Activated CD4-positive, CD25-positive, alpha-beta regulatory T cell treated with anti-CD3 and anti-CD28 coated beads, Interleukin-2, amount 50 U/mL, for 24 hours (primary cell): ENCODE results near the gene CFL1.
A peak's percentile ranks its signal among the peaks of the same experiment; 100 is the strongest.

ENCODE experiments used
- ATAC-seq, 2 donors: fragments of 150-1000 bp; cut with Tn5 transposase; one replicate each; pipeline ENCODE4 v1.10.0; 2021; ENCODE audit warnings: mild to moderate bottlenecking in 1 of 2, moderate library complexity in 1 of 2

Gene CFL1

DNA sequence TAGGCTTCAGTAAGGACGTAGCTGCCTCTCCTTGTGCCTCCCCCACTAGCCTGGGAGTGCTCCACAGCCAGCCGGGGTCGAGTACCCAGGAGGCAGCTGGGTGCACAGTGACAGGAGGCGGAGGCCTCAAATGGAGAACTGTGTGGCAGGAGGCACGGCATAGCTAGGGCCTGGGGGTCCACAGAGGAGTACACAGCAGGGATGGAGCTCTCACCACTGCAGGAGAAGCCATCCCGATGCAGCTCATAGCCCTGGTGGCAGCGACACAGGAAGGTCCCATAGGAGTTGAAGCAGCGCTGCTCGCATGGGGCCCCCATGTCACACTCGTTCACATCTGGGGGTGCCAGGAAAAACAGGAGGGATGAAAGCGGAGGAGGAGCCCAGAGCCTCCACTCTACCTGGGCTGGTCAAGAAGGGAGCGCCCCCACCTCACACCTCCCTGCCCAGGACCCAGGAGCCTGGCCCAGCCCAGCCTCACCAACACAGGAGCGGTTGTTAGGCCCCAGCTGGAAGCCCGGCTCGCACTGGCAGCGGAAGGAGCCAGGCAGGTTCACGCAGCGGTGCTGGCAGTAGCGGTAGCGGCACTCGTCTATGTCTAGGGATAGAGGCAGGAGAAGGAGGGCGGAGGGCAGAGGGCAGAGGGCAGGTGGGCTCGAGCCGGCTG is 11.8 kb upstream of the CFL1 start:
- ATAC-seq: no peak

DNA sequence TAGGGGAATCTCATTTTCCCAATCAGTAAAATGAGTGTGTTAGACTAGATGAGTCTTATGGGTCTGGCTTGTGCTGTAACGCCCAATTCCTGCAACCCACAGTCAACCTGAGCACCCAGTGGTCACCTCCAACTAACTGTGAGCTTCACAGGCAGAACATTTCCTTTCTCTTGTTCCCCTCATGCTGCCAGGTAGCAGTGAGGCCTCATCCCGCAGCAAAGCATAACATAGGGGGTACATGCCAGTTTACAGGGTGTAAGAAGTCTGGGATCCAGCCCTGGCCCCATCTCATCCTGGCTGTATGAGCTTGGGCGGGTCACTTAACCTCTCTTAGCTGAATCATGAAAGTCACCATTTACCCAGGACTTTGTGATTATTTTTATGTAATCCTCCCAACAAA is 10.9 kb upstream of the CFL1 start:
- ATAC-seq: no peak

DNA sequence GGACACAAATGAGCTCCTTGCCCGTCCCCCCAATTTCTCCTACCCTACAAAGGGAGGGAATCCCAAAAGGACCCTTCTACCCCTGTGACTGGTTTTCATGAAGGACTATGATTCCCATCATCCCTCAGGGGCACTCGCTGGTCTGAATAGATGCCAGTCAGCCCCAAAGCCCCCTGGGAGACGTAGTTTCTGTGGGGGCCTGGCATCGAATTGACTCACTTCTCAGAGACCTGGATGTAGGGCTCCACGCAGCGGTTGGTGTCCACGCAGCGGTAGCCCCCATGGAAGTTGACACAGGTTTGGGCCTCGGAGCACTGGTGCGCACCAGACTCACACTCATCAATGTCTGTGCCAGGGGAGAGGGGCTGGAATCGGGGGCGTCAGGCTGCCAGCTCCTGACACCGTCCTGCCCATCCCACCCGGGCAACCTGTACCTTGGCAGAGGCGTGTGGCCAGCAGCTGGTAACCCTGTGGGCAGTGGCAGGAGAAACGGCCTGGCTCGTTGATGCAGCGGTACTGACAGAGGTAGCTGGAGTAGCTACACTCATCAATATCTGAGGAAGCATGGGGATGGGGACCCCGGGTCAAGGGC is 10.2 kb upstream of the CFL1 start:
- ATAC-seq: peak; percentile 24 to 32

DNA sequence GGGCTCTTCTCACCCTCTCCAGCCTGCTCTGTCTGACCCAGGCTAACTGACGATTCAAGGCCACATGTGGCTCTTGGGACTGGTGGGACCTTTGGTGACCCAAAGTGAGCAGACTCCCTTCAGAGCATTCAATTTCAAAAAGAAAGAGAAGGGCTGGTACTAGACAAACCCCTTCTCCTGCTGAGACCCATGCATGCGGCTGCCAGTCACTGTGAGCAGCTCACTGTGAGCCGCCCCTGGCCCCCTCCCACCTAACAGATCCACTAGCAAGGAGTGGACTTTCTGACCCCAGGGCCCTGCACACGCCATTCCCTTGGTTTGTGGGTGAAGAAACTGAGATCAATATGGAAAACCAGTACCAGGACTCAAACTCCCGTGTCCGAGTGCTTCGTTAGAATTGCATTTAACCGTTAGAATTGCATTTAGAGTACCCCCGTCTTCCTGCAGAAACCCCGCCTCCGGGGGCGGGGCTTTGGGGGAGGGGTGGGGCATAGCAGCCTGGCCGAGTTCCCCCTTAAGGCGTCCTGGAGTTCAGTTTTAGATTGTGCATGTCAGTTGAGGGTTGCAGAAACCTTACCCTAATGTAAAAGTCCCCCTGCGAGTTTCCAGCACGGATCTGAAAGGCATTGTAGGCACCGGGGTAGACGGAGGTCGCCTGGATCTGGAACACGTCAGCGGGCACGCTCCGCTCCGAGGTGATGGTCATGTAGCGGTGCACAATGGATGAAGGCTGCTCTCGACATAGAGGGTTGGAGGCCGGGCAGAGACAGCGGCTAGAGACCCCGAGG is 9.5 kb upstream of the CFL1 start:
- no peak for ATAC-seq

DNA sequence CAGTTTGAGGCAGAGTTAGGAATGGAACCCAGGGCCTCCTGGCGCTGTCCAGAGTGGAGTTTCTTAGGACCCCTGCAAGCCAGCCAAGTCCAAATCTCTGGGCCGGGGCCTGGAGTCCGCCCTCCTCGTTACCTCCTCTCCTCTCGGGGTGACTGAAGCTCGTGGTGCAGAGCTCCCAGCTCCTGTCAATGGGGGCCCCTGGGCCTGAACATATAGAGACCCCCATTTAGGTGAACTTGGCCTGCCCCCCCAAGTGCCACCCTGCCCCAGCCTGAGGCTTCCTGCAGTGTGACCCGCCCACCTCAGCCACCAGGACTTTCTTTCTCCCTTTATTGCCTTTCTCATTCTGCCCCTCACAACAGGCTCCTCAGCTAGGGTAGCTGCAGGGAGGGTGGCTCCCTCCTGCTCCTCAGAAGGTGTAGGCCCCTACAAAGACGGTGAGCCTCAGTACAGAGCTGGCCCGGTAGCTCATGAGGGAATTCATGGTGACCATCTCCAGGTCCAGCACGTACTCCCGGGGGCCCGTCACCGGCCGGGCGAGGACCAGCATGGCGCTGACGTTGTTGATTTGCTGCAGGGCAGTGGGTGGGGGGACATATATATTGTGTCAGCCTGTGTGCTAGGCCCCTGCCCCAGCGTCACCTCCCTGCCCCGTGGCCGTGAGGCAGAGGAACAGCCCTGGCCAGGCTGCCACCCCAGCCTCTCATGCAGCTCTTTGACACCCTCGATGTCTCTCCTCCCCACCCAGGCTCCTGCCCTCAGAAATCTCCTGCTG is 8.7 kb upstream of the CFL1 start:
- ATAC-seq: no peak

DNA sequence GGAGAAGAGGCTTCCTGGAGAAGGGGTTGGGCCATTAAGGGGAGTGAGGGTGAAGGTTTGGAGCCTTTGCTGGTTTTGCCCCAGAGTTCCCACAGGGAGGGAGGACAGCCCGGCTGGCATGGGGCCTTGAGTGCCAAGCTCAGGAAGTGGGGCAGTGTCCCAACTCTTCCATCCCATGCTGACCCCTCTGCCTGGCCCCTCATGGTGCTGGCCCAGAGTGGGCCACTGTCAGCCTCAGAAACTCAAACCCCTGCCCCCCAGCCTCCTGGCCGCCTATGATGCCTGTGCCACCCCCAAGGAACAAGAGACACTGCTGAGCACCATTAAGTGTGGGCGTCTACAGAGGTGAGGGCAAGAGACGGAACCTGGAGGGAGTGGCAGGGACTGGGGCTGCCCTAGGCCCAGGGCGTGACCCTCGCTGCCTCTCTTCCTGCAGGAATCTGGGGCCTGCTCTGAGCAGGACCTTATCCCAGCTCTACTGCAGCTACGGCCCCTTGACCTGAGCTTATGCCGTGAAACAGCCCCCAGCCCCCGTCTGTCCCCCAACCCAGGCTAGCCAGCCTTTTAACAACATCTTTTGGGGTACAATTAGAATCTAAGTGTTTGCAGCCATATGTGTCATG is 7.7 kb upstream of the CFL1 start:
- ATAC-seq: no peak

DNA sequence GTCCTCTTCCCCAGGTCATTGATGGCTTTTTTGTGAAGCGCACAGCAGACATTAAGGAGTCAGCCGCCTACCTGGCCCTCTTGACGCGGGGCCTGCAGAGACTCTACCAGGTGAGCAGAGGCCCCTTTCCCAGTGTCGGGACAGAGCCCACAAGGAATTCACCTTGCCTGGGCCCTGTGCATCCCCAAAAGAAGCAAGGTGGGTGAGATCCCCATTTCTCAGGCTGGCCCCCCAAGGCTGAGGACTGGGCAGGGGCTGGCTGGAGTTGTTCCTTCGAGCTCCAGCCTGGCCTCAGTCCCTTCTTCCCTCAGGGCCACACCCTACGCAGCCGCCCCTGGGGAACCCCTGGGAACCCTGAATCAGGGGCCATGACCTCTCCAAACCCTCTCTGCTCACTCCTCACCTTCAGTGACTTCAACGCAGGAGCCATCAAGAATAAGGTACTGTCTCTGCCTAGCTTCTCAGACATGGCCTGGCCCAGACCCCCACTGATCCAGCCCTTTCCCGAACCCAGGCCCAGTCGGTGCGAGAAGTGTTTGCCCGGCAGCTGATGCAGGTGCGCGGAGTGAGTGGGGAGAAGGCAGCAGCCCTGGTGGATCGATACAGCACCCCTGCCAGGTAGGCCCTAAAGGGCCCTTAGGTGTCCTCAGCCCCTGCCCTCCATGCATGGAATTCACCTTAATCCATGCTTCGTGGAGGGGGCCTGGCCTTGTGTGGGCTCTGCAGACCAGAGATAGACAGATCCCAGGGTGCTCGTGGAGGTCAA is 6.9 kb upstream of the CFL1 start:
- ATAC-seq: no peak

DNA sequence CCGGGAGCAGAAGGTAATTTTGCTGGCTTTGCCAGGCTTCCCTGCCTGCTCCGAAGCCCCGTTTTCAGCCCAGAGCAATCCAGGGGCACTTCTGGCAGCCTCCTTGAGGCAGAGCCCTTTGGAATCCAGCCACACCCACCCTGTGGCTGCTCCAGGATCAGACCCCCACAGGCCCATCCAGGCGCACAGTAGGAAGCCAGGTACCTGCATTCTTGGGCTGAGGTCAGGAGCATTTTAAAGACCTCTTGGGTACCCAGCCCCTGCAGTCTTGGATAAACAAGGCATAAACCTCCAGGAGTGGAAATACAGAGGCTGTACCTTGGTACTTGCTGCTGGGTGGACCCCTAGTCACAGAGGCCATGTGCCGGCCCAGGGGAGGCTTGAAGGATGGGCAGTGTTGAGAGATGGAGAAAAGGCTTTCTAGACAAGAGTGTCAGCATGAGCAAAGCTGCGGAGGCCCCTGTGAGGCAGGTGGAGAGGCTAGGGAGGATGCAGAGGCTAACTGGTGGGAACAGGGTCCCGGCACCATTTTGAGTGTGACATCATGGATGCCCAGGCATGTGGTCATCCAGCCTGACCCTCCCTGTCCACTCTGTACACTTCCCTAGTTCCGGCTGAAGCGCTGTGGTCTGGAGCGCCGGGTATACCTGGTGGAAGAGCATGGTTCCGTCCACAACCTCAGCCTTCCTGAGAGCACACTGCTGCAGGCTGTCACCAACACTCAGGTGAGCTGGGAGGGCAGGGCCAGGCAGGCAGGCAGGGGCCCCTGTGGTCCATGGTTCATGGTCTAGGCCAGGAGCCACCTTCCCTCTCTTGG is 6.1 kb upstream of the CFL1 start:
- no peak for ATAC-seq

DNA sequence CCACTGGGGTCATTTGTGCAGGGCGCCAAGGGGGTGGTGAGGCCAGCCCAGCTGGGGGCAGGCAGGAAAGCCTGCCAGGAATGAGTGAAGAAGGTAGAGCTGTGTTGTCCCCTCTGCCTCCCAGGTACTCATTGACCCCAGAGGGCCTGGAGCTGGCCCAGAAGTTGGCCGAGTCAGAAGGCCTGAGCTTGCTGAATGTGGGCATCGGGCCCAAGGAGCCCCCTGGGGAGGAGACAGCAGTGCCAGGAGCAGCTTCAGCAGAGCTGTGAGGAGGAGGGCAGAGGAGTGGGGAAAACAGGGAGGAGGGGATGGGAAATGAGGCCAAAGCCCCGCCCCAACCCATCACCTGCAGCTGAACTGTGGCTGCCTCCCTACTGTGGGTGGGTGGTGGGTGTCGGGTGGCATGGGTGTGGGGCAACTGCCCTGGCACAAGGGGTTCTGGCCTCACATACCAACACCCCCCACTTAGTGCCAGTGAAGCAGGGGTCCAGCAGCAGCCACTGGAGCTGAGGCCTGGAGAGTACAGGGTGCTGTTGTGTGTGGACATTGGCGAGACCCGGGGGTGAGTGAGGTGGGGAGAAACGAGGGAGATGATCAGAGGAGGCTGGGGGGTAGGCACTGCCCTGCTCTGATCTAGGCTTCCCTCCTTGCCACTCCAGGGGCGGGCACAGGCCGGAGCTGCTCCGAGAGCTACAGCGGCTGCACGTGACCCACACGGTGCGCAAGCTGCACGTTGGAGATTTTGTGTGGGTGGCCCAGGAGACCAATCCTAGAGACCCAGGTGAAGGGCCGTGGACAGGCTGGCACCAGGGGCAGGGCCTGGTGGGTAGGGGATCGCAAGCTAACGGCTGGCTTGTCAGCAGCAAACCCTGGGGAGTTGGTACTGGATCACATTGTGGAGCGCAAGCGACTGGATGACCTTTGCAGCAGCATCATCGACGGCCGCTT is 5.2 kb upstream of the CFL1 start:
- no peak for ATAC-seq

DNA sequence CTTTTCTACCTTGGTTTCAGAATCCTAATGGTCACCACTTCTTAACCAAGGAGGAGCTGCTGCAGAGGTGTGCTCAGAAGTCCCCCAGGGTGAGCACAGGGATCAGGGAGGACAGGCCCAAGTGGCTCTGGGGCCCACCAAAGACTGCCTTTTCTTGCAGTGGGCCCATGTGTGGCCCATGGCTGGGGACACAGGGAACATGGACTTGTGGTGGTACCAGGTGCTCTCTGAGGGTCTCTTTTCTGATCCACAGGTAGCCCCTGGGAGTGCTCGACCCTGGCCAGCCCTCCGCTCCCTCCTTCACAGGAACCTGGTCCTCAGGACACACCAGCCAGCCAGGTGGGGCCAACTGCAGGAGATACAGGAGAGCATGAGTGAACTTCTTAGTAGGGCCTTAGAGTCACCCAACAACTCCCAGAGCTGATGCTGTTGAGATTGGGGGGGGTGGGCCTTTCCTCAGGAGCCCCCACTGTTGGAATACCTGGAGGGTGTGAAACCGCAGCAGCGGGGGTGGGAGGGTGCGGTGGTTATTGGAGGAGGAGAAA is 4.3 kb upstream of the CFL1 start:
- ATAC-seq: no peak

DNA sequence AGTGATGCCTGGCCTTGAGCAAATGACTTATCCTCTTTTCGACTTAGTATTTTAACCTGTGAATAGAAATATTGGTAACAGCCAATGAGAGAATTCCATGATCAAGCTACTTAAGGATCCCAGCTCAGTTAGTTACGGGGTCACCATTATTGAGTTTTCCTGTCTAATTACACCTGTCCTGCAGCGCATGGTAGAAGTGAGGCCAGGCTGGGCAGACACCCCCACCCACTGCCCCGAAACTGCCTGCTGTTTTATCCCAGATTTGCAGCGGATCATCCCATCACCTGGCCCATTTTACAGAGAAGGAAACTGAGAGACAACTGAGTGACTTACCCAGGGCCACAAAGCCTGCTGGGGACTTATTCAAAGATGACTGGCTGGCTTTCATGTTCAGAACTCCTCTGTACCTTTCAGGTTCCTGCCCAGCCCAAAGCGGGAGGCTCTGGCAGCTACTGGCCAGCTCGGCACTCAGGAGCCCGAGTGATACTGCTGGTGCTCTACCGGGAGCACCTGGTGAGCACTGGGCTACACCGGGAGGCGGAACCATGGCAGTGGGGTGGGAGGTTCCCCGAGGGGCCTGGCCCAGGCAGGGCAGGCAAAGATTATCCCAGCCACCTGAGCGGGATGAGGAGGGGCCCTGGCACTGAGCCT is 3.7 kb upstream of the CFL1 start:
- ATAC-seq: no peak

DNA sequence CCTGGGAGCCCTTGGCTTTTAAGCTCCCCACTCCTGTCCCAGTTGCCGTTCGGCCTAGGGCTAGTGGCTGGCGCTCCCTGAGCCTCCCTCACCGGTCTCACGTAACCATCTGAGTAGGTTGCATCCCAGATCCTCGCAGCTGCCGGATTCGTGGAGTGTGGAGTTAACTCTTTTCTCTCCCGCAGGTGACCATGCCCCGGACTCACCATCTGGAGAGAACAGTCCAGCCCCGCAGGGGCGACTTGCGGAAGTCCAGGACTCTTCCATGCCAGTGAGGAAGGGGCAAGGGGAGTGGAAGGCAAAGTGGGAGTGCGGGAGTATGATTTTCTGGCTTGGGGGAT is 3.2 kb upstream of the CFL1 start:
- ATAC-seq: no peak

DNA sequence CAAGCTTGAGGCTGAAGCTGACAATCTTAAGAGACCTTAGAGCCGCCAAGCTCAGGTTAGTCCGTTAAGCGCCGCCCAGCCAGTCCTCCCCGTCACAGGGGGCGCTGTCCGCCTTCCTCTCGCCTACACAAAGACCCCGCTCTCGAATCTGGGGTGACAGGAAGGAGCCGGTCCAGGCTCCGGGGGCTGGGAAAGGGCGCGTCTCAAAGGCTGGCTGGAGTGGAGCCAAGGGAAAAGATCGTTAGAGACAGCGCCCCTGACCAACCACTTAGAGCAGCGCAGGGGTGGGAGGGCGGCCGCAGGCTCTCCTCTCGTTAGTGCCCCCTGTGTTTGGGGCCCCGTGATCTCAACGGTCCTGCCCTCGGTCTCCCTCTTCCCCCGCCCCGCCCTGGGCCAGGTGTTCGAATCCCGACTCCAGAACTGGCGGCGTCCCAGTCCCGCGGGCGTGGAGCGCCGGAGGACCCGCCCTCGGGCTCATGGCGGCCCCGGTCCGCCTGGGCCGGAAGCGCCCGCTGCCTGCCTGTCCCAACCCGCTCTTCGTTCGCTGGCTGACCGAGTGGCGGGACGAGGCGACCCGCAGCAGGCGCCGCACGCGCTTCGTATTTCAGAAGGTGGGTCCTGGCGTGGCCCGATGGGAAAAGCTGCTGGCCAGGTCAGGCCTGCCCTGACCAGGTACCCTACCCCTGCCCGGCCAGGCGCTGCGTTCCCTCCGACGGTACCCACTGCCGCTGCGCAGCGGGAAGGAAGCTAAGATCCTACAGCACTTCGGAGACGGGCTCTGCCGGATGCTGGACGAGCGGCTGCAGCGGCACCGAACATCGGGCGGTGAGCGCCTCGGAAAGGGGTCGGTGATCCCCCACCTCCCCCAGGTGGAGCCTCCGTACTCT is 2.5 kb upstream of the CFL1 start, which contains the start of gene MUS81:
MUS81 (plus strand) TSS at position 156 of the 887 bp plus-strand sequence; CDS start at position 477, 321 bp downstream.
- peak; percentile 45 to 47 for ATAC-seq

DNA sequence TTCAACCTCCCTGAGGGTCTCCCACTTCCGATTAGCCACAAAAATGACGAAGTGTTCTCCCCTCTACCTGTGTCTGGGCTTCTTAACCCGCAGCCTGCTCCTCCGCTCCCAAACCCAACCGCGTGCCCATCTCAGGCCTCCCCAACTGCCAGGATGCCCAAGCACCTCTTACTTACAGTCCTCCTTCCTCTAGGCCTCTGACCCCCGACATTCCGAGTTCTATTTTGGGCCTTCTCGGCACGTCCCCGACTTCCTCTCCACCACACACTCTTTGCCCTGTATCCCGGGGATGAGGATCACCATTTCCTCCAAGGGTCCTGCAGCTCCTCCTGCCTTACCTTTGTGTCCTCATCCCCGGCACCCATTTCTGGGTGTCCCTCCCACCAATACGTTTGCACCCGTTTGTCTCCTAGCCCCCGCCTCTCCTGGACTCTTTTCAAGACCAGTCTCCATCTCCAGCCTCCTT is 1.9 kb upstream of the CFL1 start:
- ATAC-seq: no peak

DNA sequence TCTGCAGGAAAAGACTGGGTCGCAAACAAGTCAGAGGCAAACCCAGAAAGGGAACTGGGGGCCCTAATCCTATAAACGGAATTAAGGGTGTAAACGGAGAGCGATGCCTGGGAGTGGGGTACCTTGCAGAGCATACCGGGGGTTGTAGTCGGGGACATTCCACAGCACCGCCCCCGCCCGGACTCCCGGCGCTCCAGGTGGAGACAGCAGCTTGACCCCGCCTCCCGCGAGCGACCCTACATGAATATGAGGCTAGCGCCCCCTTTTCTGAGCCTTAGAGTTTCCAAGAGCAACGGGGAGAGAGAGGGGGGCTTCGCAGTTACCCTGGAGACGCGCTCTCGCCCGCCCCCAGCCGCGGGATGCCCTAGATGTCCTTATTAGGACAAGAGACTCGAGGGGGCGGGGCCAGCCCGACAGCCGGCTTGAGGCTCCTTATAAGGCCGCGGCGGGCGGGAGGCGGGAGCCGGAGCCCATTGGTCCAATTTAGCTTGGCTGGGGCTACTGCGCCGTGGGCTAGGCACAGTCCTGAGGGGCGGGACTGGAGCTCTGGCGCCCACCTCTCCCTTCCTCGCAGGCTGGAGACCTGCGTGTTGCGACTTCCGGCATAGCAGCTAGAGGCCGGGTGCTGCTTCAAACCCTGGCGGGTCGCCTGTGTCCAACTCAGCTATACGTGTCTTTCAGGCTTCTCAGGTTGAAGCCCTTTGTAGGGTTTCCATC is 1.3 kb upstream of the CFL1 start:
- ATAC-seq: peak; percentile 67 to 70

DNA sequence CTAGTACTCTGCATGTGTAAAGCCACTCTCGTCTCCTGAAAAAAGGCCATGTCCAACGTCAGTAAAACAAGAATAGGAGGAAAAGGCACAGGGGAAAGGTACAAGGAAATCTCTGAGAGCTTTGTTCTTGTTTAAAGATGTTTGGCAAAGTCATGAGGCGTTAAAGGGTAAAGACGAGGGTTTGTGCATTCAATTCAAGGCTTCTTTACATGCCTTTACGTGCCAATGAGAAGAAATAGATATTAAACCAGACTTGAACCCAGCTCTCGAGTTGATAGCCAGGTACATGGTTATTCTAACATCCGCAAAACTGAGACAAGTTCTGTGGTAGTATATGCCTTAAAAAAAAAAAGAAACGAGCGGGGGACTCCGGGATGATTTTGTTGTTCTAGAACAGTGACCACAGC is 704 bp upstream of the CFL1 start:
- ATAC-seq: no peak

DNA sequence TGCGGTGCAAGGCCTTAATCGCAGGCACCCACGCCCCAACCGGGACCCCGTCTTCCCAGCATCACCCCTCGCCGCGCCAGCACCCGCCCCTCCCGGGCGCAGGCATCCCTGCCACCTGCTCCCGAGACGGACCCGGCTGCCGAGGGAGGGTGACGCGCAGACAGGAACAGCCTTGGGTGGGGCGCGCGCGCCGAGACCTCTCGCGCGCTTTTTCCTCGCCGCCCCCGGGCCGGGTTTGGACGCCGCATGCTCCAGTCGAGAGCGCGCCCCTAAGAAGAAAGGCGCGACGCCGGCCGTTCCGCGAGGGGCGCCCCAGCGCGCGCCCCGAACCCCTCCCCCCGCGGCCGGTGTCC is 504 bp downstream of the CFL1 start:
- no peak for ATAC-seq
